ENCODE measurements around the gene CNOT6L. TPM values are rescaled to one million over a fixed set of nuclear protein-coding genes. Genes with fewer than 3 reads are reported as not detected.

CNOT6L gene
- total and polyA plus RNA-seq, 2 of the 13 experiments (the other 11 are each of a cell fraction or from before 2014, with no cell fraction given), result 7.9 to 13.5 TPM

GRCh38 chr4:77699731-77700210 lies 119.4 kb downstream of the CNOT6L start (continued):
- TF ChIP-seq ZNF318 (CRISPR knock-in tag; IDR thresholded peaks at IDR 0.05) (no peak), TBX2 (CRISPR knock-in tag; IDR thresholded peaks at IDR 0.05; ENCODE audit: borderline replicate concordance) (no peak), ZNF441 (CRISPR knock-in tag; IDR thresholded peaks at IDR 0.05; ENCODE audit: borderline replicate concordance) (no peak), EP300 (IDR thresholded peaks at IDR 0.05; ENCODE audit: low read depth in 2 of 2, low read length in 2 of 2) (no peak; a peak in 1 of 4 replicates), EP300 (CRISPR knock-in tag; IDR thresholded peaks at IDR 0.05; ENCODE audit: borderline replicate concordance) (no peak), NR2F2 (IDR thresholded peaks at IDR 0.05; ENCODE audit: borderline replicate concordance, low read depth) (no peak), ZNF180 (CRISPR knock-in tag; IDR thresholded peaks at IDR 0.05; ENCODE audit: borderline replicate concordance, low read depth) (no peak), SYNCRIP (IDR thresholded peaks at IDR 0.05; ENCODE audit: insufficient read depth, low read depth, low read length) (no peak), MAFF (IDR thresholded peaks at IDR 0.05; ENCODE audit: low read depth, low read length) (peak; percentile 63), ZMAT5 (CRISPR knock-in tag; IDR thresholded peaks at IDR 0.05; ENCODE audit: borderline replicate concordance, low read depth) (no peak), ZFP36 (IDR thresholded peaks at IDR 0.05; ENCODE audit: borderline replicate concordance, low read depth, low read length, partially characterized antibody) (no peak), ZNF331 (CRISPR knock-in tag; IDR thresholded peaks at IDR 0.05) (no peak), SP5 (CRISPR knock-in tag; IDR thresholded peaks at IDR 0.05; ENCODE audit: borderline replicate concordance, low read depth) (no peak), ZNF530 (CRISPR knock-in tag; IDR thresholded peaks at IDR 0.05; ENCODE audit: low read depth) (no peak), SAP130 (CRISPR knock-in tag; IDR thresholded peaks at IDR 0.05; ENCODE audit: low read depth) (peak; percentile 26; the same call in 1 of the 2 replicates), ZNF619 (CRISPR knock-in tag; IDR thresholded peaks at IDR 0.05) (no peak), RAD21 (CRISPR knock-in tag; IDR thresholded peaks at IDR 0.05) (no peak), ZNF3 (CRISPR knock-in tag; IDR thresholded peaks at IDR 0.05) (no peak), ZNF652 (CRISPR knock-in tag; IDR thresholded peaks at IDR 0.05; ENCODE audit: borderline replicate concordance, low read depth) (peak; percentile 95), TP53 (CRISPR knock-in tag; conservative IDR thresholded peaks at IDR 0.05) (no peak), SIX4 (CRISPR knock-in tag; IDR thresholded peaks at IDR 0.05) (no peak), ZNF629 (CRISPR knock-in tag; conservative IDR thresholded peaks at IDR 0.05) (peak; percentile 82), TBP (CRISPR knock-in tag; IDR thresholded peaks at IDR 0.05) (no peak)
